CD14-positive monocyte (primary cell): ENCODE data around the gene FAF1. TPM values are rescaled to one million over a fixed set of nuclear protein-coding genes. Genes with fewer than 3 reads are reported as not detected.

ENCODE experiments used
- DNase-seq, 3 donors: peaks; one replicate each; pipeline ENCODE4 v3.0.0-alpha.2; 2011 to 2022
- H2AFZ ChIP-seq: 2 replicates; pipeline ENCODE4 v1.6.0; 2012; ENCODE audit warnings: mild to moderate bottlenecking, low read depth, low read length, inconsistent platforms; ENCODE audit not compliant: insufficient read depth, poor library complexity, severe bottlenecking
- H3K27ac ChIP-seq, 2 donors: 1 replicate in 1 of 2; 2 replicates in 1 of 2; pipeline ENCODE4 v1.5.1; 2012 to 2013; ENCODE audit warnings: low read length in 2 of 2, control low read depth in 1 of 2, inconsistent platforms in 1 of 2, low read depth in 1 of 2, mild to moderate bottlenecking in 1 of 2
- H3K27me3 ChIP-seq, 2 donors: one replicate each; pipeline versions ENCODE4 v1.6.0 to v1.6.1; 2011 to 2013; ENCODE audit warnings: low read length in 2 of 2; ENCODE audit not compliant: control insufficient read depth in 2 of 2, insufficient read depth in 2 of 2
- H3K36me3 ChIP-seq, 2 donors: replicated peaks in 1 of 2; 1 replicate in 1 of 2; 2 replicates in 1 of 2; pipeline versions ENCODE4 v1.5.1 to v1.6.1; 2012 to 2013; ENCODE audit warnings: low read length in 2 of 2, control low read depth in 1 of 2, inconsistent platforms in 1 of 2, mild to moderate bottlenecking in 1 of 2; ENCODE audit not compliant: insufficient read depth in 2 of 2, control insufficient read depth in 1 of 2
- H3K4me1 ChIP-seq, 2 donors: 1 replicate in 1 of 2; 2 replicates in 1 of 2; pipeline versions ENCODE4 v1.5.1 to v1.6.1; 2012 to 2013; ENCODE audit warnings: low read length in 2 of 2, control low read depth in 1 of 2, inconsistent platforms in 1 of 2, mild to moderate bottlenecking in 1 of 2, moderate library complexity in 1 of 2; ENCODE audit not compliant: insufficient read depth in 2 of 2, control insufficient read depth in 1 of 2
- H3K4me2 ChIP-seq: replicated peaks from 2 replicates; pipeline ENCODE3; 2012; ENCODE audit warnings: low read length, moderate library complexity, mild to moderate bottlenecking; ENCODE audit not compliant: poor library complexity, severe bottlenecking; ENCODE audit errors: extremely low read depth
- H3K4me3 ChIP-seq, 3 experiments: fragments of 200-600 bp in 1 of 3; sonication (generic) in 1 of 3; replicated peaks in 1 of 3; 1 replicate in 2 of 3; 2 replicates in 1 of 3; pipeline ENCODE4 v1.5.1; 2011 to 2013; ENCODE audit warnings: low read length in 3 of 3, mild to moderate bottlenecking in 3 of 3, control low read depth in 2 of 3, low read depth in 2 of 3, inconsistent platforms in 1 of 3, moderate library complexity in 1 of 3
- H3K79me2 ChIP-seq: 2 replicates; pipeline ENCODE4 v1.6.0; 2012; ENCODE audit warnings: mild to moderate bottlenecking, control low read depth, inconsistent platforms, low read length, moderate library complexity; ENCODE audit not compliant: insufficient read depth
- H3K9ac ChIP-seq: 2 replicates; pipeline ENCODE4 v1.6.0; 2017; ENCODE audit warnings: low read length, mild to moderate bottlenecking; ENCODE audit not compliant: insufficient read depth, poor library complexity, severe bottlenecking
- H3K9me3 ChIP-seq, 2 donors: replicated peaks in 1 of 2; 1 replicate in 1 of 2; 2 replicates in 1 of 2; pipeline versions ENCODE4 v1.5.1 to v1.6.1; 2012 to 2013; ENCODE audit warnings: low read length in 2 of 2, control low read depth in 1 of 2; ENCODE audit not compliant: control insufficient read depth in 1 of 2, insufficient read depth in 1 of 2
- H4K20me1 ChIP-seq: 2 replicates; pipeline ENCODE4 v1.6.0; 2012; ENCODE audit warnings: mild to moderate bottlenecking, low read length, control low read depth, moderate library complexity; ENCODE audit not compliant: insufficient read depth
- H3K27ac Mint-ChIP-seq, 7 donors: one replicate each; pipeline ENCODE4 v1.8.0; 2020; ENCODE audit warnings: mild to moderate bottlenecking in 7 of 7, mixed read lengths in 7 of 7, moderate library complexity in 6 of 7, inconsistent platforms in 2 of 7
- H3K27me3 Mint-ChIP-seq, 3 donors: one replicate each; pipeline ENCODE4 v1.8.0; 2021 to 2022; ENCODE audit warnings: low read depth in 3 of 3, mild to moderate bottlenecking in 3 of 3, mixed read lengths in 3 of 3, moderate library complexity in 3 of 3, inconsistent platforms in 1 of 3
- H3K36me3 Mint-ChIP-seq, 2 donors: one replicate each; pipeline ENCODE4 v1.8.0; 2020; ENCODE audit warnings: mixed read lengths in 2 of 2, inconsistent platforms in 1 of 2, mild to moderate bottlenecking in 1 of 2
- H3K4me1 Mint-ChIP-seq: one replicate; pipeline ENCODE4 v1.8.0; 2020; ENCODE audit warnings: mild to moderate bottlenecking, mixed read lengths
- H3K4me3 Mint-ChIP-seq, 2 donors: one replicate each; pipeline ENCODE4 v1.8.0; 2020; ENCODE audit warnings: mild to moderate bottlenecking in 2 of 2, mixed read lengths in 2 of 2, moderate library complexity in 1 of 2
- H3K9me3 Mint-ChIP-seq, 7 donors: one replicate each; pipeline ENCODE4 v1.8.0; 2020 to 2022; ENCODE audit warnings: mixed read lengths in 7 of 7, mild to moderate bottlenecking in 6 of 7, moderate library complexity in 6 of 7, inconsistent platforms in 2 of 7
- WGBS: methylation state at CpG from one replicate; pipeline ENCODE4 v1.1.5; 2013; ENCODE audit warnings: missing lambda C conversion rate; ENCODE audit not compliant: insufficient coverage; 5-methylcytosine and 5-hydroxymethylcytosine counted together
- intact Hi-C, 2 donors: fragments of 100-400 bp; cut with micrococcal nuclease; formaldehyde crosslinking; loops; one replicate each; pipeline versions ENCODE4 v1.15.0 to v1.15.1; 2023
- polyA plus RNA-seq, 3 donors: library from polyadenylated mRNA; depleted of rRNA in 1 of 3; unstranded in 2 of 3; stranded (reverse) in 1 of 3; fragments of 300-500 nt in 2 of 3; fragments of >200 nt in 1 of 3; fragmentation: Illumina TruSeq in 2 of 3; gene quantifications; 1 replicate in 2 of 3; 2 replicates in 1 of 3; pipeline ENCODE4 v1.2.3, GENCODE V29; 2012 to 2021
- TF ChIP-seq, protein P1 (sequence below): fragments of 200-600 bp; IDR thresholded peaks from one replicate; pipeline ENCODE4 v1.8.0; 2022; ENCODE audit warnings: antibody characterized with exemption, mild to moderate bottlenecking

FAF1 gene
- polyA plus RNA-seq, 3 donors, result 11.4 to 29.6 (median 16.9) TPM

DNA sequence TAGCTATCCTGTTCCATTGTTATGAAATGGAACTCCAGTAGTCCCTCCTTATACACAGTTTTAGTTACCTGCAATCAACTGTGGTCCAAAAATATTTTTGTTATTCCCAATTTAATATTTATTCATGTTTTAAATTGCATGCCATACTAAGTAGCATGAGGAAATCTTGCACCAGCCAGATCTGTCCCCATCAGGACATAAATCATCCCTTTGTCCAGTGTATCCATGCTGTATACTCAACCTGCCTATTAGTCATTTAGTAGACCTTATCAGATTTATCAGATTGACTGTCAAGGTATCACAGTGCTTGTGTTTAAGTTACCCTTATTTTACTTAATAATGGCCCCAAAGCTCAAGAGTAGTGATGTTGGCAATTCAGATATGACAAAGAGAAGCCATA, 328.9 kb downstream of the FAF1 start:
- Histone ChIP-seq H3K9ac (no peak overlapping the region), H3K27ac (no peak overlapping the region), H3K79me2 (no peaks in the 10 kb centered on the region), H4K20me1 (no peaks in the 10 kb centered on the region), H3K9me3 (no peaks in the 10 kb centered on the region), H3K4me3 (no peak overlapping the region), H3K36me3 (no peaks in the 10 kb centered on the region), H2AFZ (no peak overlapping the region), H3K4me2 (no peak overlapping the region), H3K27me3 (no peaks in the 10 kb centered on the region), H3K4me1 (no peaks in the 10 kb centered on the region)
- peaks cover 4 to 5% of the 10 kb centered on the region in 2 donors for H3K36me3 Mint-ChIP-seq
- TF ChIP-seq, protein P1, sequence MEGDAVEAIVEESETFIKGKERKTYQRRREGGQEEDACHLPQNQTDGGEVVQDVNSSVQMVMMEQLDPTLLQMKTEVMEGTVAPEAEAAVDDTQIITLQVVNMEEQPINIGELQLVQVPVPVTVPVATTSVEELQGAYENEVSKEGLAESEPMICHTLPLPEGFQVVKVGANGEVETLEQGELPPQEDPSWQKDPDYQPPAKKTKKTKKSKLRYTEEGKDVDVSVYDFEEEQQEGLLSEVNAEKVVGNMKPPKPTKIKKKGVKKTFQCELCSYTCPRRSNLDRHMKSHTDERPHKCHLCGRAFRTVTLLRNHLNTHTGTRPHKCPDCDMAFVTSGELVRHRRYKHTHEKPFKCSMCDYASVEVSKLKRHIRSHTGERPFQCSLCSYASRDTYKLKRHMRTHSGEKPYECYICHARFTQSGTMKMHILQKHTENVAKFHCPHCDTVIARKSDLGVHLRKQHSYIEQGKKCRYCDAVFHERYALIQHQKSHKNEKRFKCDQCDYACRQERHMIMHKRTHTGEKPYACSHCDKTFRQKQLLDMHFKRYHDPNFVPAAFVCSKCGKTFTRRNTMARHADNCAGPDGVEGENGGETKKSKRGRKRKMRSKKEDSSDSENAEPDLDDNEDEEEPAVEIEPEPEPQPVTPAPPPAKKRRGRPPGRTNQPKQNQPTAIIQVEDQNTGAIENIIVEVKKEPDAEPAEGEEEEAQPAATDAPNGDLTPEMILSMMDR, result no peak
- no peaks in the 10 kb centered on the region for H3K27me3 Mint-ChIP-seq
- H3K4me1 Mint-ChIP-seq, result no peaks in the 10 kb centered on the region
- intact Hi-C loops, result no loop called here
- DNase-seq, result no peak
- H3K9me3 Mint-ChIP-seq, result no peaks in the 10 kb centered on the region
- no peak overlapping the region for H3K27ac Mint-ChIP-seq
- H3K4me3 Mint-ChIP-seq, result no peak overlapping the region

DNA sequence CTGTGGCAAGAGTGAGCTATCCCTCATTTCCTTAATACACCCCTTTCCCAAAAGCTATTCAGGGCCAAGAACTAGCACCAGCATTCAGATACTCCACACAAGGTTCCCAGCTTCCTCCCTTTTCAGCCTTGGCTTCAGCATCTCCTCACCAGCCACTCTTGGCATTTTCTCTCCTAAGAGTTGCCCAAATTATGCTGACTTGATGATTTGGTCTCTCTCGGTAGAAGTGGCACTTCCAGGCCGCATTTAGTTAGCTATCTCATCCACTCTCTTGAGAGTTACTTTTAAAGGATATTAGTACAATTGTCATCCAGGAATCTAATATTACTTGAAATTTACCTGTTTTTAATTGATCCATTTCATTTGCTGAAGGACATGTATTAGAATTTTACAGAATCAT, 337.8 kb downstream of the FAF1 start:
- H3K79me2 ChIP-seq, result no peaks in the 10 kb centered on the region
- H3K27ac Mint-ChIP-seq, result peak overlapping the region in 2 of 7 donors; percentile 24 to 48
- no peak for DNase-seq
- H3K9me3 ChIP-seq, result peaks cover 0 to 15% of the 10 kb centered on the region in 2 donors
- no peak overlapping the region for H3K4me3 Mint-ChIP-seq
- H3K9ac ChIP-seq, result no peak overlapping the region
- no CpG with 5 or more reads among the region's 2 CpGs for WGBS
- H4K20me1 ChIP-seq, result no peaks in the 10 kb centered on the region
- no peaks in the 10 kb centered on the region for H3K27me3 ChIP-seq
- intact Hi-C loops, result no loop called here
- no peak overlapping the region for H3K4me3 ChIP-seq
- no peaks in the 10 kb centered on the region for H3K36me3 ChIP-seq
- no peak overlapping the region for H3K27ac ChIP-seq
- H3K4me1 ChIP-seq, result no peaks in the 10 kb centered on the region
- H3K4me2 ChIP-seq, result no peak overlapping the region
- H3K9me3 Mint-ChIP-seq, result peaks cover 3 to 23% (median 17%) of the 10 kb centered on the region in 7 donors
- no peak overlapping the region for H2AFZ ChIP-seq
- TF ChIP-seq, protein P1, result no peak
- no peaks in the 10 kb centered on the region for H3K27me3 Mint-ChIP-seq
- H3K36me3 Mint-ChIP-seq, result peaks cover 9 to 17% of the 10 kb centered on the region in 2 donors
- peaks cover 2% of the 10 kb centered on the region for H3K4me1 Mint-ChIP-seq
